NT2/D1 (cell line): ENCODE data around the gene ITGB4.
"Not testable (repeated sequence)": the region's sequence is repeated elsewhere in the genome, so short reads cannot be mapped to it uniquely, and the experiment has no call there.

Source experiments
- DNase-seq: peaks from one replicate; pipeline ENCODE4 v3.0.0-alpha.2; 2011; ENCODE audit warnings: low read depth, low spot score
- H3K27me3 ChIP-seq: 2 replicates; pipeline ENCODE4 v1.6.0; 2011; ENCODE audit warnings: mild to moderate bottlenecking; ENCODE audit not compliant: insufficient read length, insufficient read depth
- H3K36me3 ChIP-seq: 2 replicates; pipeline ENCODE4 v1.6.1; 2011; ENCODE audit warnings: mild to moderate bottlenecking, low read length, mixed read lengths; ENCODE audit not compliant: insufficient read depth, insufficient read length
- H3K4me1 ChIP-seq: 2 replicates; pipeline ENCODE4 v1.5.1; 2011; ENCODE audit not compliant: insufficient read depth, insufficient read length
- H3K4me3 ChIP-seq: 2 replicates; pipeline ENCODE4 v1.5.1; 2011; ENCODE audit warnings: low read depth; ENCODE audit not compliant: insufficient read length
- H3K9ac ChIP-seq: 2 replicates; pipeline ENCODE4 v1.6.0; 2011; ENCODE audit warnings: low read depth; ENCODE audit not compliant: insufficient read length
- H3K9me3 ChIP-seq: 2 replicates; pipeline ENCODE4 v1.5.1; 2011; ENCODE audit warnings: mild to moderate bottlenecking, low read length; ENCODE audit not compliant: insufficient read depth
- SUZ12 ChIP-seq: IDR thresholded peaks from 2 replicates; pipeline ENCODE4 v1.6.1; 2011; ENCODE audit not compliant: insufficient read length, insufficient read depth; ENCODE audit errors: extremely low read depth
- YY1 ChIP-seq: IDR thresholded peaks from 2 replicates; pipeline ENCODE4 v1.6.1; 2011; ENCODE audit not compliant: insufficient read length, insufficient read depth
- ZNF274 ChIP-seq: IDR thresholded peaks from 2 replicates; pipeline ENCODE4 v1.6.1; 2011; ENCODE audit warnings: mild to moderate bottlenecking, low read depth, low read length

The ITGB4 gene

GRCh38 chr17:75774471-75774990 lies 53.3 kb downstream of the ITGB4 start:
- TF ChIP-seq YY1, result no peak
- no peak for TF ChIP-seq SUZ12
- no peak for TF ChIP-seq ZNF274

GRCh38 chr17:75774991-75775668 lies 53.9 kb downstream of the ITGB4 start:
- no peaks in the 10 kb centered on the region for H3K9me3 ChIP-seq
- H3K36me3 ChIP-seq, result peaks cover 39% of the 10 kb centered on the region
- DNase-seq, result no peak
- TF ChIP-seq YY1, result no peak
- no peak for TF ChIP-seq ZNF274
- no peak for TF ChIP-seq SUZ12
- peaks cover 8% of the 10 kb centered on the region for H3K4me1 ChIP-seq
- no peaks in the 10 kb centered on the region for H3K27me3 ChIP-seq
- H3K4me3 ChIP-seq, result no peak overlapping the region
- no peak overlapping the region for H3K9ac ChIP-seq

More at GRCh38 chr17:75774471-75774990, 53.3 kb downstream of the ITGB4 start:
- H3K36me3 ChIP-seq, result peaks cover 39% of the 10 kb centered on the region
- DNase-seq, result no peak
- no peaks in the 10 kb centered on the region for H3K9me3 ChIP-seq
- H3K4me1 ChIP-seq, result peaks cover 8% of the 10 kb centered on the region
- no peak overlapping the region for H3K9ac ChIP-seq
- H3K4me3 ChIP-seq, result no peak overlapping the region
- H3K27me3 ChIP-seq, result no peaks in the 10 kb centered on the region

GRCh38 chr17:75776386-75777295 lies 55.4 kb downstream of the ITGB4 start:
- Histone ChIP-seq H3K27me3 (no peaks in the 10 kb centered on the region), H3K36me3 (peaks cover 39% of the 10 kb centered on the region), H3K9me3 (no peaks in the 10 kb centered on the region), H3K4me3 (no peak overlapping the region), H3K4me1 (peaks cover 8% of the 10 kb centered on the region), H3K9ac (no peak overlapping the region)
- TF ChIP-seq SUZ12, result no peak
- no peak for TF ChIP-seq ZNF274
- TF ChIP-seq YY1, result no peak
- no peak for DNase-seq

GRCh38 chr17:75777296-75777922 lies 56.1 kb downstream of the ITGB4 start:
- H3K9ac ChIP-seq, result peak overlapping the region; percentile 99
- peaks cover 8% of the 10 kb centered on the region for H3K4me1 ChIP-seq
- peaks cover 39% of the 10 kb centered on the region for H3K36me3 ChIP-seq
- TF ChIP-seq YY1 (no peak), SUZ12 (no peak), ZNF274 (no peak)
- H3K4me3 ChIP-seq, result peak overlapping the region; percentile 99
- H3K27me3 ChIP-seq, result no peaks in the 10 kb centered on the region
- H3K9me3 ChIP-seq, result no peaks in the 10 kb centered on the region
- no peak for DNase-seq

- Histone ChIP-seq H3K36me3 (peaks cover 39% of the 10 kb centered on the region), H3K4me3 (peak overlapping the region; percentile 99)
- DNase-seq, result not testable (repeated sequence)
Observed at GRCh38 chr17:75778066-75778860, 57.0 kb downstream of the ITGB4 start.

GRCh38 chr17:75778861-75779249 lies 57.6 kb downstream of the ITGB4 start:
- Histone ChIP-seq H3K9ac (peak overlapping the region; percentile 99), H3K4me3 (peak overlapping the region; percentile 99), H3K36me3 (peaks cover 39% of the 10 kb centered on the region), H3K27me3 (no peaks in the 10 kb centered on the region), H3K9me3 (no peaks in the 10 kb centered on the region), H3K4me1 (peaks cover 8% of the 10 kb centered on the region)
- TF ChIP-seq ZNF274 (no peak), YY1 (no peak), SUZ12 (no peak)
- DNase-seq, result no peak

More at GRCh38 chr17:75778066-75778860, 57.0 kb downstream of the ITGB4 start:
- H3K27me3 ChIP-seq, H3K4me1 ChIP-seq, H3K9me3 ChIP-seq: not testable (repeated sequence)
- H3K9ac ChIP-seq, result peak overlapping the region; percentile 99
